ENCODE measurements around the gene PSMD2. TPM values are rescaled to one million over a fixed set of nuclear protein-coding genes. Genes with fewer than 3 reads are reported as not detected.

PSMD2 gene
- total and polyA plus RNA-seq, 2 donors (not counting 3 experiments of a cell fraction or from before 2014, with no cell fraction given) = 414 to 435 TPM

DNA sequence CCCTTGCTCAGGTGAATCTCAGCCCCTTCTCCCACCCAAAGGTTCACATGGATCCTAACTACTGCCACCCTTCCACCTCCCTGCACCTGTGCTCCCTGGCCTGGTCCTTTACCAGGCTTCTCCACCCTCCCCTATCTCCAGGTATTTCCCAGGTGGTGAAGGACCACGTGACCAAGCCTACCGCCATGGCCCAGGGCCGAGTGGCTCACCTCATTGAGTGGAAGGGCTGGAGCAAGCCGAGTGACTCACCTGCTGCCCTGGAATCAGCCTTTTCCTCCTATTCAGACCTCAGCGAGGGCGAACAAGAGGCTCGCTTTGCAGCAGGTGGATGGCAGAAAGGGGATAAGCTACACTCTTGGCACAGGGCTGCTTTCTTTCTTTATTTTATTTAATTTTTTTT lies 42.9 kb downstream of the PSMD2 start:
- CTCF ChIA-PET = interaction anchor here (1.7 kb wide), 1 partner anchor 18 kb away, joined by 5 read pairs; no protein-coding TSS in a partner anchor
- intact Hi-C loops (cut with micrococcal nuclease) = no loop called here

More for the DNA sequence above, 42.9 kb downstream of the PSMD2 start:
- no peak for DNase-seq (ENCODE audit: low read depth, low spot score)
- TF ChIP-seq POLR2A (IDR thresholded peaks at IDR 0.05; ENCODE audit: low read depth, low read length) (no peak), MYC (IDR thresholded peaks at IDR 0.05; ENCODE audit: low read depth, low read length) (no peak), JUN (IDR thresholded peaks at IDR 0.05; ENCODE audit: borderline replicate concordance, insufficient read depth, insufficient read length, low read depth) (no peak), EZH2 (IDR thresholded peaks at IDR 0.05; ENCODE audit: borderline replicate concordance, low read depth, low read length, severe bottlenecking) (no peak), FOS (IDR thresholded peaks at IDR 0.05; ENCODE audit: borderline replicate concordance, insufficient read depth, low read length) (no peak), GATA2 (IDR thresholded peaks at IDR 0.05; ENCODE audit: insufficient read depth, insufficient read length, low read depth, low read length) (no peak)
- TF ChIP-seq, protein P1, sequence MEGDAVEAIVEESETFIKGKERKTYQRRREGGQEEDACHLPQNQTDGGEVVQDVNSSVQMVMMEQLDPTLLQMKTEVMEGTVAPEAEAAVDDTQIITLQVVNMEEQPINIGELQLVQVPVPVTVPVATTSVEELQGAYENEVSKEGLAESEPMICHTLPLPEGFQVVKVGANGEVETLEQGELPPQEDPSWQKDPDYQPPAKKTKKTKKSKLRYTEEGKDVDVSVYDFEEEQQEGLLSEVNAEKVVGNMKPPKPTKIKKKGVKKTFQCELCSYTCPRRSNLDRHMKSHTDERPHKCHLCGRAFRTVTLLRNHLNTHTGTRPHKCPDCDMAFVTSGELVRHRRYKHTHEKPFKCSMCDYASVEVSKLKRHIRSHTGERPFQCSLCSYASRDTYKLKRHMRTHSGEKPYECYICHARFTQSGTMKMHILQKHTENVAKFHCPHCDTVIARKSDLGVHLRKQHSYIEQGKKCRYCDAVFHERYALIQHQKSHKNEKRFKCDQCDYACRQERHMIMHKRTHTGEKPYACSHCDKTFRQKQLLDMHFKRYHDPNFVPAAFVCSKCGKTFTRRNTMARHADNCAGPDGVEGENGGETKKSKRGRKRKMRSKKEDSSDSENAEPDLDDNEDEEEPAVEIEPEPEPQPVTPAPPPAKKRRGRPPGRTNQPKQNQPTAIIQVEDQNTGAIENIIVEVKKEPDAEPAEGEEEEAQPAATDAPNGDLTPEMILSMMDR (IDR thresholded peaks at IDR 0.05; ENCODE audit: extremely low read depth in 1 of 2, insufficient read depth in 1 of 2, low read depth in 1 of 2, low read length in 2 of 2) = no peak
- TF ChIP-seq, protein P2, sequence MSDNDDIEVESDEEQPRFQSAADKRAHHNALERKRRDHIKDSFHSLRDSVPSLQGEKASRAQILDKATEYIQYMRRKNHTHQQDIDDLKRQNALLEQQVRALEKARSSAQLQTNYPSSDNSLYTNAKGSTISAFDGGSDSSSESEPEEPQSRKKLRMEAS (IDR thresholded peaks at IDR 0.05; ENCODE audit: insufficient read depth, insufficient read length) = no peak
- H3K79me2 ChIP-seq (ENCODE audit: control insufficient read depth, insufficient read depth, low read length) = peaks cover 32% of the 10 kb centered on the region
- H3K9me1 ChIP-seq (replicated peaks; ENCODE audit: control insufficient read depth, extremely low read depth, insufficient read depth, low read length) = no peaks in the 10 kb centered on the region
- H3K27me3 ChIP-seq (ENCODE audit: control insufficient read depth in 2 of 2, insufficient read depth in 2 of 2, low read length in 2 of 2) = no peaks in the 10 kb centered on the region
- no peak overlapping the region for H2AFZ ChIP-seq (ENCODE audit: low read depth, low read length)
- no peaks in the 10 kb centered on the region for H3K9me3 ChIP-seq (replicated peaks; ENCODE audit: control insufficient read depth, insufficient read depth, low read length)
- FAIRE-seq = no peak
- BruUV-seq (replicated peaks) = no TSS peak
- dilution Hi-C loops (cut with MboI; ENCODE audit: extremely low pct_ligation_motif_present, low sequenced_read_pairs) = no loop called here
- no peaks in the 10 kb centered on the region for H4K20me1 ChIP-seq (replicated peaks; ENCODE audit: control insufficient read depth, extremely low read depth, insufficient read depth, low read length)
- POLR2A ChIA-PET = no interaction called here
- H3K4me2 ChIP-seq (ENCODE audit: insufficient read depth, low read length) = no peak overlapping the region
- peaks cover 30% of the 10 kb centered on the region for H3K4me1 ChIP-seq (ENCODE audit: control insufficient read depth, extremely low read depth, insufficient read depth, low read length)
- H3K9ac ChIP-seq (replicated peaks; ENCODE audit: extremely low read depth, insufficient read depth, low read length) = no peak overlapping the region
- peaks cover 6 to 25% of the 10 kb centered on the region in 2 experiments for H3K36me3 ChIP-seq (ENCODE audit: control insufficient read depth in 2 of 2, extremely low read depth in 1 of 2, insufficient read depth in 2 of 2, low read length in 2 of 2)
- no peak overlapping the region for H3K4me3 ChIP-seq (replicated peaks in 1 of 3; ENCODE audit: insufficient read depth in 1 of 3, low read depth in 1 of 3, low read length in 3 of 3)
- H3K27ac ChIP-seq (ENCODE audit: insufficient read depth, low read depth, low read length) = no peak overlapping the region

Data from endothelial cell of umbilical vein (primary cell).